ENCODE measurements around the gene APBB2. TPM values are rescaled to one million over a fixed set of nuclear protein-coding genes. Genes with fewer than 3 reads are reported as not detected.

The APBB2 gene
- total and polyA plus RNA-seq, 2 experiments from 2014 or later: 24.1 to 61.0 TPM

DNA sequence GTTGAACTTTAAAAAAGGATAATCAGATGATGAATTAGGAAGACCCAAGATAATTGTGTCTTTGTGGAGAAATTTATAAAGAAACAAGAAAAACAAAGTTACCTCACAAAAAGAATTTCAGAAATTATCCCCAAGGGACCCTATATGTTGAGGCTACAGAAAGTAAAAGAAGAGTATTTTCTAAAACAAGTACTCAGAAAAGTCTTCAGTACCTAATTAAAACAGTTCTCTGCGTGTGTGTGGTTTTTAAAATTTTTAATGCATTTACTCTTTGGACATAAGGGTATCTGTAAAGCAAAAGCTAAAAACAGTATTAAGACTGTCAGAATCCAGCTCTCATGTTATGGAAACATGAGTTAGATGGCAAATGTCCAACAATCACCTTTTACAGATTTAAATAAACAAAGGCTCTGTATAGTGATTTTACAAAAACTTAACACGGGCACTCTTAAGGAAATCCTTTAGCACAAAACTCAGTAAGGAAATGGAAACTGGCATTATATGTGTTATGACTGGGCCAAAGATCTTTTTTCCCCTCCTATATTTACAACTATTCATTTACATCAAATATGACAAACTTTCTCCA is 277.1 kb downstream of the APBB2 start:
- H3K4me1 ChIP-seq (ENCODE audit: insufficient read depth): no peaks in the 10 kb centered on the region
- in situ Hi-C loops (cut with MboI): loop anchor here (25.0 kb wide), 1 partner anchor 725 kb away; no protein-coding TSS in a partner anchor
- no peaks in the 10 kb centered on the region for H3K9me2 ChIP-seq (ENCODE audit: insufficient read depth)
- no peak overlapping the region for H3K4me2 ChIP-seq (ENCODE audit: unreplicated experiment)
- no peak overlapping the region for H2AFZ ChIP-seq
- no peak overlapping the region for H3K27ac ChIP-seq
- H3K4me3 ChIP-seq: no peak overlapping the region
- 0 out of 2 replicates have a peak, but pooled peaks cover 3% of the 10 kb centered on the region for H3F3A ChIP-seq (ENCODE audit: insufficient read depth)
- no peaks in the 10 kb centered on the region for H3K9me3 ChIP-seq (ENCODE audit: low read depth)
- no peaks in the 10 kb centered on the region for H3K27me3 ChIP-seq (replicated peaks; ENCODE audit: insufficient read depth)
- H3K9ac ChIP-seq: no peak overlapping the region
- TF ChIP-seq EZH2phosphoT487 (IDR thresholded peaks at IDR 0.05; ENCODE audit: insufficient read depth, low read depth) (no peak), EZH2 (IDR thresholded peaks at IDR 0.05; ENCODE audit: insufficient read depth, poor library complexity, severe bottlenecking) (no peak)
- H4K20me1 ChIP-seq (ENCODE audit: insufficient read depth): no peaks in the 10 kb centered on the region
- no peak for DNase-seq
- H3K36me3 ChIP-seq (ENCODE audit: low read depth): 0 out of 2 replicates have a peak, but pooled peaks cover 11% of the 10 kb centered on the region
- H3K79me2 ChIP-seq (ENCODE audit: insufficient read depth): no peaks in the 10 kb centered on the region
- WGBS, 2 experiments (ENCODE audit: low coverage in 1 of 2, low lambda C conversion rate in 2 of 2, missing lambda C conversion rate in 2 of 2): 93 to 94% methylated on average over 2 of the region's 2 CpGs

DNA sequence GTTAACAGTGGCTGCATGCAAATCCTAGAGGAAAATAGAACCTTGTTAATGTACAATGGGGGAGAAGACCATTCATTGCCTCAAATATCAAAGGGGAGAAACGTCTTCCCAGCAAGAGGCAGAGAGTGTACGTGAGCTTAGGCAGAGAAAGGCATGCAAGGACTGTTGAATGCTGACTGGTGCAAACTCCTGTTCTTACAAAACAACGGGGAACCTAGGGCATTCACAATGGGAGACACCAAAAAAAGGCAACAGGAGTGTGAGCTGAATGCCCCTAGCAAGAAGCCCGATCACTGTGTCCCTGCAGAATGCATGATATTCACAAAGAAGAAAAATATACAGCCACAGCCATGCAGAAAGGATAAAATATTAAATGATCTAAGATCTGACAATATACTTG is 279.7 kb downstream of the APBB2 start:
- Histone ChIP-seq H3K9me2 (ENCODE audit: insufficient read depth) (no peaks in the 10 kb centered on the region), H2AFZ (no peak overlapping the region), H3K4me1 (ENCODE audit: insufficient read depth) (no peaks in the 10 kb centered on the region), H3K27ac (no peak overlapping the region), H3K4me2 (ENCODE audit: unreplicated experiment) (no peak overlapping the region), H3F3A (ENCODE audit: insufficient read depth) (0 out of 2 replicates have a peak, but pooled peaks cover 3% of the 10 kb centered on the region), H3K79me2 (ENCODE audit: insufficient read depth) (no peaks in the 10 kb centered on the region), H3K4me3 (no peak overlapping the region), H3K9ac (no peak overlapping the region), H3K36me3 (ENCODE audit: low read depth) (0 out of 2 replicates have a peak, but pooled peaks cover 6% of the 10 kb centered on the region), H3K9me3 (ENCODE audit: low read depth) (no peaks in the 10 kb centered on the region), H3K27me3 (replicated peaks; ENCODE audit: insufficient read depth) (no peaks in the 10 kb centered on the region), H4K20me1 (ENCODE audit: insufficient read depth) (no peaks in the 10 kb centered on the region)
- no peak for DNase-seq
- TF ChIP-seq EZH2phosphoT487 (IDR thresholded peaks at IDR 0.05; ENCODE audit: insufficient read depth, low read depth) (no peak), EZH2 (IDR thresholded peaks at IDR 0.05; ENCODE audit: insufficient read depth, poor library complexity, severe bottlenecking) (no peak)
- in situ Hi-C loops (cut with MboI): loop anchor here (25.0 kb wide), 1 partner anchor 728 kb away; no protein-coding TSS in a partner anchor
- WGBS, 2 experiments (ENCODE audit: low coverage in 1 of 2, low lambda C conversion rate in 2 of 2, missing lambda C conversion rate in 2 of 2): 72 to 77% methylated on average over 4 of the region's 4 CpGs

DNA sequence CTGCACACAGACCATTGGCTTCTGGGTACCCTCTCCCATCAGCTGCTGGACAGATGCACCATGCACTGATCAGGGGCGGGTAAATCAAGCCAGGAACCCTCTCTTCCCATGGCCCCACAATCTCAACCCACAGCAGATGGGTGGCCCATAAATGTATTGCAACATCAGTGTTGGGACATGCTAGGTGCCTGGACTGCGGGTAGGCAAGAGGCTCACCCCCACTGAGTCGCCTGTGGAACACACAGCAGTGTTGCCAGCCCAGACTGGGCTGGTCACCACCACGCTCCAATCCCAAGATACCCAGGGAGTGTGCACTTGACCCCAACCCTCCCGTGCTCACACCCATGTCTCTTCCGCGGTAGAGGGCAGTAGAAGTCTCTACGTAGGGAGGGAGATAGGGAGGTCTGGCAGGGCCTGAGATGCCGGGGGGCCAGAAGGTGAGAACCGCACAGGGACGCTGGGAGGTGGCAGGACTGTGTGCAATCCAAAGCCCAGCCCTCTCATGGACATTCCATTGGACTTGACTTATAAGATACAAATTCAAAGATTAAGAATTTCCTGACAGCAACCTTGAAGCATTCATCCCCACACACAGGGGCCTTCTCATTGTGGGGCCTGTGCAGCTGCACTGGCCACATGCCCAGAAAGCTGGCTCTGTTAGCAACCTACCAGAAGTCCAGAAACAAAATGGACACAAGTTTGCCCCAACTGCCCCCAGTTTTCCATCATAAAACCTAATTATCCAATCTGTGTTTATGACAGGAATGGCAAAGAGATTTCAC is 280.9 kb downstream of the APBB2 start:
- H4K20me1 ChIP-seq (ENCODE audit: insufficient read depth): no peaks in the 10 kb centered on the region
- H3K36me3 ChIP-seq (ENCODE audit: low read depth): 0 out of 2 replicates have a peak, but pooled peaks cover 6% of the 10 kb centered on the region
- no peak overlapping the region for H2AFZ ChIP-seq
- H3K9ac ChIP-seq: no peak overlapping the region
- TF ChIP-seq EZH2 (IDR thresholded peaks at IDR 0.05; ENCODE audit: insufficient read depth, poor library complexity, severe bottlenecking) (no peak), EZH2phosphoT487 (IDR thresholded peaks at IDR 0.05; ENCODE audit: insufficient read depth, low read depth) (no peak)
- in situ Hi-C loops (cut with MboI): loop anchor here (25.0 kb wide), 1 partner anchor 729 kb away; no protein-coding TSS in a partner anchor
- no peaks in the 10 kb centered on the region for H3K9me2 ChIP-seq (ENCODE audit: insufficient read depth)
- no peak overlapping the region for H3K4me3 ChIP-seq
- no peak overlapping the region for H3K4me2 ChIP-seq (ENCODE audit: unreplicated experiment)
- 97 to 99% methylated on average over 11 of the region's 11 CpGs for WGBS, 2 experiments (ENCODE audit: low coverage in 1 of 2, low lambda C conversion rate in 2 of 2, missing lambda C conversion rate in 2 of 2)
- H3K27me3 ChIP-seq (replicated peaks; ENCODE audit: insufficient read depth): no peaks in the 10 kb centered on the region
- no peak for DNase-seq
- no peaks in the 10 kb centered on the region for H3K4me1 ChIP-seq (ENCODE audit: insufficient read depth)
- H3F3A ChIP-seq (ENCODE audit: insufficient read depth): 0 out of 2 replicates have a peak, but pooled peaks cover 3% of the 10 kb centered on the region
- H3K9me3 ChIP-seq (ENCODE audit: low read depth): no peaks in the 10 kb centered on the region
- H3K27ac ChIP-seq: no peak overlapping the region
- no peaks in the 10 kb centered on the region for H3K79me2 ChIP-seq (ENCODE audit: insufficient read depth)

DNA sequence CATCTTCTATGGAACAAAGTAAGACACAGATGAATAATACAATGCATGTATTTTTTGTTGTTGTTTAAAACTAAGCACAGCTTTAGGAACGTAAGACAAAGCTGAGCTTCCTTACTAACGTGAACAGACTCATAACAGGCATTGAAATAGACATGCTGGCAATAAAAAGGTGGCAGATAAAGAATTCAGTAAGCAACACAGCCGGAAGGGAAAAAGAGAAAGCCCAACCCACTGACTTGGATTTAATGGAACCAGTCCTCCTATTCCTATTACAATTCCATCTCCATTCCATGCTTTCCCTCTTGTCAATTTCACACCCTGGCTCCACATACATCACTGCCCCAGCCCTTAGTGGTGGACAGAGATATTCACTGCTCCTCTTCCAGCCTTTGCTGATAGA is 282.5 kb downstream of the APBB2 start:
- in situ Hi-C loops (cut with MboI): loop anchor here (25.0 kb wide), 1 partner anchor 730 kb away; no protein-coding TSS in a partner anchor
- no peak overlapping the region for H3K4me2 ChIP-seq (ENCODE audit: unreplicated experiment)
- H3F3A ChIP-seq (ENCODE audit: insufficient read depth): 0 out of 2 replicates have a peak, but pooled peaks cover 3% of the 10 kb centered on the region
- 80 to 83% methylated on average over 3 of the region's 3 CpGs for WGBS, 2 experiments (ENCODE audit: low coverage in 1 of 2, low lambda C conversion rate in 2 of 2, missing lambda C conversion rate in 2 of 2)
- no peaks in the 10 kb centered on the region for H3K27me3 ChIP-seq (replicated peaks; ENCODE audit: insufficient read depth)
- no peak overlapping the region for H3K9ac ChIP-seq
- no peak overlapping the region for H2AFZ ChIP-seq
- H3K4me3 ChIP-seq: no peak overlapping the region
- TF ChIP-seq EZH2phosphoT487 (IDR thresholded peaks at IDR 0.05; ENCODE audit: insufficient read depth, low read depth) (no peak), EZH2 (IDR thresholded peaks at IDR 0.05; ENCODE audit: insufficient read depth, poor library complexity, severe bottlenecking) (no peak)
- H3K36me3 ChIP-seq (ENCODE audit: low read depth): 0 out of 2 replicates have a peak, but pooled peaks cover 6% of the 10 kb centered on the region
- DNase-seq: no peak
- no peaks in the 10 kb centered on the region for H3K9me3 ChIP-seq (ENCODE audit: low read depth)
- no peaks in the 10 kb centered on the region for H3K4me1 ChIP-seq (ENCODE audit: insufficient read depth)
- H3K9me2 ChIP-seq (ENCODE audit: insufficient read depth): no peaks in the 10 kb centered on the region
- no peaks in the 10 kb centered on the region for H4K20me1 ChIP-seq (ENCODE audit: insufficient read depth)
- no peak overlapping the region for H3K27ac ChIP-seq
- no peaks in the 10 kb centered on the region for H3K79me2 ChIP-seq (ENCODE audit: insufficient read depth)
